HG02852 (cell line): ENCODE results near the gene NEK10.
"Not testable (repeated sequence)": the region's sequence is repeated elsewhere in the genome, so short reads cannot be mapped to it uniquely, and the experiment has no call there.

Experiments used
- ATAC-seq: cut with Tn5 transposase; IDR thresholded peaks from one replicate; pipeline ENCODE4 v1.9.1; 2021; ENCODE audit warnings: mild to moderate bottlenecking, moderate library complexity; ENCODE audit not compliant: unreplicated experiment

Gene NEK10

GRCh38 chr3:27353221-27353620 is 16.0 kb downstream of the NEK10 start:
- ATAC-seq = no peak

DNA sequence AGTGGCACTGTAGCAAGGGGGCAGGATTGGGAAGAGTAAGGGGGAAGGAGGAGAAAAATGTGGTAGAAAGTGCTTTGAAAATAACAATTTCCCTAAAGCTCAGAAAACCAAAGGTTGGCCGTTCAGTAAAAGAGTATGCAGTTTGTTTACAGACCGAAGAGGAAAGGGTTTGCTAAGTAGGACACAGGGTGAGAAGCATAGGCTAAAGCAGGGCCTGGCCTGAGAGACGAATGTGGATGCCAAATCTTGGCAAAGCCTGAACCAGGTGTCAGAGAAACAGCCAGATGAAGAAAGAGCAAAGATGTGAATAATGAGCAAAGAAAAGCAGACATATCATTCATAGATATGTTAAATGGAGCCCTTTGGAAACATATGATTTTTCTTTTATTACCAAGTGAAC is 17.1 kb downstream of the NEK10 start:
- ATAC-seq = no peak

GRCh38 chr3:27349832-27350231 is 19.4 kb downstream of the NEK10 start:
- ATAC-seq = peak; percentile 85

GRCh38 chr3:27345959-27346865 is 23.0 kb downstream of the NEK10 start:
- no peak for ATAC-seq

DNA sequence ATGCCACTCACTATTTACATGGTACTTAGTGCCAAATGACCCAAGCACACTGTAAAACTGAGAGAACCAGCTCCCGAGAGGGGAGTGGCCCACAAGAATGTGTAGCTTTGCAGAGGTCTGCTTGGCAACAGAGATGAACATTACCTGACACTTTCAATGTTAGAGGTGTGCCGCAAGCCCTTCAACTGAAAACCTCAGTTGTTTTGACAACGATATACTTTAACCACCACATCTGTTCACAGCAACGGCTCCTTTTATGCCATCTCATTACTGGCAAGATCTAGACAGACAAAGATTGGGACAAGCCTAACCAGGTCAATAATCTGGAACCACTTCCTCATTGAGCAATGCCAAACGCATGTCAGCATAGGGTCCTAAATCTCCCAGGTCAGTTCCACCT is 23.7 kb downstream of the NEK10 start:
- ATAC-seq = no peak

- ATAC-seq = no peak
These were observed 24.1 kb downstream of the NEK10 start for GRCh38 chr3:27345045-27345444.

DNA sequence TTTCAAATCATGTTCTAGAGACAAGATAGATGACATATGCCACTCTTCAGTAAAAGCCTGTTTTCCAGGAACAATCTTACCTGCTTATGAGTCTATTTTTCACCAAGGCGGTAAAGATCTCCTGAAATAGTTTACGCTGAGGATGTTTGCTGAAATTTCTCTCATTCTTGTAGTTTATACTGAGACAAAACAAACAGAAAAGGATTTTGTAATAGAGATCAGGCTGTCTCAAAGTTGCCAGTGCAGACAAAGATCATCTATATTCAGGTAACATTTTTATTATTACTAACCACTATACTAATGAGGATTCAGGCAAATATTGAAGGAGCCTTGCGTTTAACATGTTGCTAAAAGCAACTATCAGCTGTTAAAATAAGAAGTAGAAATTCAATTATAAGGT is 25.0 kb downstream of the NEK10 start:
- no peak for ATAC-seq

GRCh38 chr3:27342267-27342666 is 26.9 kb downstream of the NEK10 start:
- no peak for ATAC-seq

- ATAC-seq = no peak
These were observed 28.6 kb downstream of the NEK10 start for GRCh38 chr3:27340534-27340933.

- ATAC-seq = no peak
These were observed 33.6 kb downstream of the NEK10 start for GRCh38 chr3:27335571-27335970.

DNA sequence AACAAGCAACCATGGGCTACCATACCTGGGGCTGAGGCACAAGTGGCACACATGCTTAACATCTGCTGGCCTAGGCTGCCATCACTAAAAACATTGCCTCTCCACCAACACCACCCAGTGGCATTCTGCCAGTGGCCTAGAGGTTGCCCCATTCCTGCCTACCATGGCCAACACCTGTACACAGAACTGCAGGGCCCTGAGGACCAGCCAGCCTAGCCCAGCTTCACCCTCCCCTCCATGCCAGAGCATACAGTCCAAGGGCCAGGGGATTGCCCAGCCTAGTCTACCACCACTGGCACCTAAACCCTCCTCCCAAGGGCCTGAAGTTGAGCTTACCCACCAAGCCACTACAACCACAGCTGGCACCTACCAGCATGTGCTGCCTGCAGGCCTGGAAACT is 35.3 kb downstream of the NEK10 start:
- no peak for ATAC-seq

- not testable (repeated sequence) for ATAC-seq
These were observed 40.0 kb downstream of the NEK10 start for GRCh38 chr3:27328982-27329762.

DNA sequence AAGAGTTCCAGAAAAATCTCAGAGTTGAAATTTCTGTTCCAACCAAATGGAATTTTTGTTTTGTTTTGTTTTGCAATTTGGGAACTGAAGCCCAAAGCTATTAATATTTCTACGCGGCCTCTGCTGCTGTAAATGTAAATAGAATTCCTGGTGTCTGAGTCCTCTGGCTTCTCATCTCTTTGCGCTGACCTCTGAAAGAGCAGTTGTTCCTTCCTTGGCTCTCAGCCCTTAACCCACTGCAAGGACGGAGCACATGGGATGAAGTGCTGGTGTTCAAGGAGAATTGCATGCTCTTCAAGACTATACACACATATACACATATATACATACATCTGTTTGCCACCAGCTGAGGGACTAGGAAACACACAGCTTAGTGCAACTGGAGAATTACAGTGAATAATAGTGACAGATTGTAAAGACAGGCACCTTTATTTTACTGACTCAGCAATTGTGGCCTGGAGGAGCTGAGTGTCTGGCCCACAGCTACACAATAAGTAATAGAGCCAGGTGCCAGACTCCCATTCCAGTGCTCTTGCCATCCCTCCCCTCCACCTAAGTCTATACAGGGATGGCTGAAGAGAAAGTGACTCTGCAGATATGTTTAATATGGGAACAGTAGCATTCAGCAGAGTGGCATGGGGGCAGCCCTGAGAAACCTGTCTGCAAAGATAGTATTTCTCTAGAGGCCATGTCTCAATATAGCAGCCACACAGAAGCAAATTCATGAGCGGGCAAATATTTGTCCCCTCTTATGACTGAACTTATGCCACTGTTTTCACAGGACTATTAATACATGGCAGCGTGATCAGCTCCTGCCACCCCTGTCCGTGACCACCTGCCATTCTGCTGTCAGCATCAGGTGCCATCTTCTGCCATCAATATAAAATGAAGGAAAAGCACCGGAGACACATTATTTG is 42.3 kb downstream of the NEK10 start:
- no peak for ATAC-seq

GRCh38 chr3:27326202-27326601 is 43.0 kb downstream of the NEK10 start:
- ATAC-seq = no peak

GRCh38 chr3:27325419-27325818 is 43.8 kb downstream of the NEK10 start:
- ATAC-seq = no peak

GRCh38 chr3:27324686-27325085 is 44.5 kb downstream of the NEK10 start:
- ATAC-seq = no peak

DNA sequence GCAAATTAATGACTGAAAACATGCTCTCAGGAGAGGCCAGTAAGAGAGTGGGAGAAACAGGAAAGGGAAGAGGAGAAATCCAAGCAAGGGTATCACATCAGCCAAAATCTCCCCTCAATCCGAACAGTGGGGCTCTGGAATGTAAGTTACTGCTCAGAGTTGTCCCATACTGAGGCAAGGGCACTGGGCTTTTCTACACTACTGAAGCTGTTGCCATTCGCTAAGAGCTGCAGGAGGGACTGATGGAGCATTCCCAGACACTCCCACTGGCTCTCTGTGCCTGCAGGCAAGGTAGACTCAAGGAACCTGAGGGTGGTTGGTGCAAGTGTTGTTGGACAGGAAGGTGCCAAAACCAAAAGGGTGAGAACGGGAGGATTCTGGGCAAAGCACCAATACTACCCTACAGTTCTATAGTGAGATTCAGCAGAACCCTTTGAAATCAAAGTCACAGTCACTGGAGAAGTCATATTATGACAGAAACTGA is 46.1 kb downstream of the NEK10 start:
- no peak for ATAC-seq

DNA sequence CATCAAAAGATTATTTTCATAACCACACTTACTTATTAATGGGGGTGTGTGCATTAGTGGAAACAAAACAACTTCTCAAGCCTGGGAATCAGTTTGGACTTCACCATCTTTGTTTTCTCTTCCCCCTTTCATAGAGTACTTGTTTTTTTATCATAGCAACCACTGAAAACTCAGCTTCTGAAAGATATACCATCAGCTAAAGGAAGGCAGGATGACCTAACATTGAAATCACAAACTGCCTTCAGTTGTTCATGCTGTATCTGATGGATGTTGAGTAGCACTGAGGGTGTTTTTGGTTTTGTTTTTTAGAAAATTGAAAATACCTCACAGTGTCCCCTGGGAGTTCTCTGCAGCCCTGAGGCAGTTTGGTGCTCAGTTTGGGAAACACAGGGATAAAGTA is 46.5 kb downstream of the NEK10 start:
- no peak for ATAC-seq

DNA sequence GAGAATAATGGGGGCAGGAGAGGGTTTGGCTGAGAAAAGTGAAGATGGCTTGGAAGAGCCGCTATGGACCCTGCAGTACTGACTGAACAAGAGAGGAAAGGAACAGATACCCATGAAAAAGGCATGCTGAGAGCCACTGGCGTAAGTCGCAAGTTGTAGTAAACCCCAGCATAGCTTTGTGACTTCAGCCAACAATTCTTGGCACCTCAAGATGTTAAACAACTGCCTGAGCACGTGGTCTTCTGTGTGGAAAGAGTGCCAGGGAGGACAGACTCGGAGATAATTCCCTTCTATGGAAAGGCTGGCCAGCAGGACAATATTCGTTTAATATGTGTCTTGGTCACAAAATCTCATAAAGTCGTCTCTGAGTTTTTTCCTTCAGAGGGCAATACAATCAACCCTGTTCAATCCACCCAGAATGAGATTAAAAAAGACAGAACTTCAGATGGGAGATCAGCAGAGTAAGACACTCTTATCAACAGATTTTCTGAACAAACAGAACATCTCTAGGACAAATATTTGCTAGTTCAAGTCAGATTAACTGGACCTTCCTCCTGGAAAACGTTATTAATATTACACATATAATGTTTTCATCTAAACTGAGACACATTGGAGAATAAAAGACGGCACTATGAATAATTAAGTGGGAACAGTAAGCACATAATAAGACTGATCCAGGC is 49.2 kb downstream of the NEK10 start:
- ATAC-seq = no peak

DNA sequence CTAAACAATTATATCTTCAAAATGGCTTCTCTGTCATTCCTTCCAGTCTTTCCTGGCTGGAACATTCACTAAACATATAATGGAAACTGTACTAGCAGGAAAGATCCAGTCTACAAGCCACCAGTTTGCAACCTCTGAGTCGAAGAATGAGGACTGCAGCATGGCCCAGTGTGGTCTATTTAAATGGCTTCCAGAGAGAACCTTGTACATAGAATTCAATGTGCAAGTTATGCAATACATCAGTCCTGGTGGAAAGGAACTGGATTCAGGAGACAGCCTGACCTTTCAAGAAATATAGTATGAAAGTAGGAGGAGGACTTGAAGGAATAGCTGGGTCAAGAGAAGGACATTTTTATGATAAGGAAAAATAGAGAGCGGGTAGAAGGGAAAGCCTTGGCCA is 49.9 kb downstream of the NEK10 start:
- no peak for ATAC-seq
